Measurements from ENCODE around the gene DPH1.

Gene DPH1

DNA sequence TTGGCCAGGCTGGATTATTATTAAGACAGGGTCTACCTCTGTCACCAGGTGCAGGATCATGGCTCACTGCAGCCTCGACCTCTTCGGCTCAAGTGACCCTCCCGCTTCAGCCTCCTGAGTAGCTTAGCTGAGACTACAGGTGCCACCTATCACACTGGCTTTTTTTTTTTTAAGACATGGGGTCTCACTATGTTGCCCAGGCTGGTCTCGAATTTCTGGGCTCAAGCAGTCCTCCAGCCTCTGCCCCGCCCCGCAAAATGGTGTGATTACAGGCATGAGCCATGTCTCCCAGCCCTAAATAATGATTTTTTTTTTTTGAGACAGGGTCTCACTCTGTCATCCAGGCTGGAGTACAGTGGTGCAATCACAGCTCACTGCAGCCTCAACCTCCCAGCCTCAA is 17.6 kb downstream of the DPH1 start:
- H3K27me3 Mint-ChIP-seq: peaks cover 18% of the 10 kb centered on the region
- H3K4me1 Mint-ChIP-seq: peaks cover 31% of the 10 kb centered on the region
- DNase-seq (no peak), ATAC-seq (no peak)
- peaks cover 15% of the 10 kb centered on the region for H3K36me3 Mint-ChIP-seq (ENCODE audit: low read depth)
- no peaks in the 10 kb centered on the region for H3K9me3 Mint-ChIP-seq
- no peak overlapping the region for H3K27ac Mint-ChIP-seq
- H3K4me3 Mint-ChIP-seq: no peak overlapping the region

- Mint-ChIP-seq H3K27me3 (peaks cover 24% of the 10 kb centered on the region), H3K4me3 (peak overlapping the region; percentile 73), H3K4me1 (peaks cover 27% of the 10 kb centered on the region), H3K27ac (no peak overlapping the region), H3K9me3 (no peaks in the 10 kb centered on the region), H3K36me3 (ENCODE audit: low read depth) (peaks cover 6% of the 10 kb centered on the region)
- DNase-seq: no peak
- ATAC-seq: no peak
Observed at GRCh38 chr17:2048805-2049204, 18.9 kb downstream of the DPH1 start.

- peak; percentile 91 for DNase-seq
- Mint-ChIP-seq H3K4me1 (peaks cover 29% of the 10 kb centered on the region), H3K27me3 (peaks cover 26% of the 10 kb centered on the region), H3K4me3 (peak overlapping the region; percentile 73), H3K27ac (peak overlapping the region; percentile 54), H3K36me3 (ENCODE audit: low read depth) (peaks cover 4% of the 10 kb centered on the region), H3K9me3 (no peaks in the 10 kb centered on the region)
- peak; percentile 33 for ATAC-seq
Observed at GRCh38 chr17:2049333-2050299, 19.7 kb downstream of the DPH1 start.

- DNase-seq (peak; percentile 75), ATAC-seq (no peak)
- Mint-ChIP-seq H3K4me1 (peaks cover 30% of the 10 kb centered on the region), H3K27me3 (peaks cover 26% of the 10 kb centered on the region), H3K27ac (no peak overlapping the region), H3K4me3 (peak overlapping the region; percentile 32), H3K36me3 (ENCODE audit: low read depth) (peaks cover 2% of the 10 kb centered on the region), H3K9me3 (no peaks in the 10 kb centered on the region)
Observed at GRCh38 chr17:2050300-2051060, 20.5 kb downstream of the DPH1 start.

DNA sequence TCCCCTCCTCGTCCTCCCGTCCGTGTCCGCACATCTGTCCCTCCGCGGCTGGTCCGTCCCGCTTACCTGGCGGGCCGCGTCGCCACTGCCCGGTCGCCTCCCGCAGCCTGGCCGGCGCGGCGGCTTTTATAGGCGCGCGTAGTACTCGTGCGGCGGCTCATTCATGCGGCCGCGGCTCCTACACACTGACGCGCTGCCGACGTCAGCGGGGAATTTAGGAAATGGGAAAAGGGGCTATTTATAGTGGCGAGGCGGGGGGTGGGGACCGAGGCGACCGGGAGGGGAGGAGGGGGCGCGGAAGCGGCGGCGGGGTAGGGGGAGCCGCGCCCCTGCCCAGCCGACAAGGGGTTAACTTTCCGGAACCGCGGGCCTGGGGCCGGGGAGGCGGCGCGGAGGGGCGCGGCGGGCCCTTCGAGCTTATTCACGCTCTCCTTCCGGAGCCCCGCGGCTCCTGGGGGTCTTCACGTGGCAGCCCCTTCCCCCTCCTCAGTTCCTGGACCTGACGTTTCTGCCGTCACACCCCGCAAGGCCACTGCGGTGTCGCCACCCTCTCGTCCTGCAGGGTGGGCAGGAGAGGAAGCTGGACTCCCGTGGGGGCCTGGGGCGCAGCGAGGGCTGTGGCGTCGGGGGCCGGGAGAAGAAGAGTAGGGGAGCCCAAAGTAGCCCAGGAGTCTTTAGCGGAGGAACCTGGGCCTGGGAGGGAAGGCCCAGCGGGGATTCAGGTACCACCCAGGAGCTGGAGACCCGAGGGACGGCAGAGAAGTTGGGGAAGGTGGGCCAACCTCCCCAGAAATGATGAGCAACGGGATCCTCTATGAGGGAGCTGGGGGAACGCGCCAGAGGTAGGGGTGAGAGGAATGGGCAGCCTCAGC is 21.3 kb downstream of the DPH1 start:
- peaks cover 30% of the 10 kb centered on the region for H3K4me1 Mint-ChIP-seq
- DNase-seq (peak; percentile 42), ATAC-seq (no peak)
- H3K36me3 Mint-ChIP-seq (ENCODE audit: low read depth): peaks cover 2% of the 10 kb centered on the region
- no peaks in the 10 kb centered on the region for H3K9me3 Mint-ChIP-seq
- no peak overlapping the region for H3K27ac Mint-ChIP-seq
- H3K27me3 Mint-ChIP-seq: peaks cover 26% of the 10 kb centered on the region
- peak overlapping the region; percentile 32 for H3K4me3 Mint-ChIP-seq

DNA sequence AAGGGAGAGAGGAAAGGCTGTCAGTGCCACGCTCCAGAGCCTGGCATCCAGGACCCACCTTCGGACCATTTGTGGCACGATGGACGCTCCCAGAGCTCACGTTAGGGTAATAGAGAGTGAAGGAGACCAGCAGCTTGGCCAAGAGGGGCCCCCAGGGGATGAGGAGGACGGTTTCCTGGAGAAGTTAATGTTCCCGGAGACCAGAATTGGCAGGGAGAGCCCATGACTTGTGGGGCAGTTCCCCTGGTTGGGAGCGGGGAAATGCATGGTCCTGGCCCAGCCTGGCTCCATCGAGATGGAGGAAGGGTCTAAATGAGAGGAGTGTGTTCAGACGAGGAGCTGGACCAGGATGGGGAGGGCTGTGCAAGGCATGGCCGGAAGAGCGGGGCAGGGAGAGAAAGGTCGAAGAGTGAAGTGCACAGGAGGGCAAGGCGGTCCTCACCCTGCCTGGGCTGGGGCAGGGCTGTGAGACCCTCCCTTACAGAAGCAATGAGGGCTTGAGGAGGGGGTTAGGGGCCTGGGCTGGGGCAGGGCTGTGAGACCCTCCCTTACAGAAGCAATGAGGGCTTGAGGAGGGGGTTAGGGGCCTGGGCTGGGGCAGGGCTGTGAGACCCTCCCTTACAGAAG is 22.1 kb downstream of the DPH1 start:
- Mint-ChIP-seq H3K27ac (peak overlapping the region; percentile 42), H3K27me3 (peaks cover 26% of the 10 kb centered on the region), H3K36me3 (ENCODE audit: low read depth) (peaks cover 2% of the 10 kb centered on the region), H3K4me3 (peak overlapping the region; percentile 24), H3K4me1 (peaks cover 33% of the 10 kb centered on the region), H3K9me3 (no peaks in the 10 kb centered on the region)
- DNase-seq (no peak), ATAC-seq (no peak)

DNA sequence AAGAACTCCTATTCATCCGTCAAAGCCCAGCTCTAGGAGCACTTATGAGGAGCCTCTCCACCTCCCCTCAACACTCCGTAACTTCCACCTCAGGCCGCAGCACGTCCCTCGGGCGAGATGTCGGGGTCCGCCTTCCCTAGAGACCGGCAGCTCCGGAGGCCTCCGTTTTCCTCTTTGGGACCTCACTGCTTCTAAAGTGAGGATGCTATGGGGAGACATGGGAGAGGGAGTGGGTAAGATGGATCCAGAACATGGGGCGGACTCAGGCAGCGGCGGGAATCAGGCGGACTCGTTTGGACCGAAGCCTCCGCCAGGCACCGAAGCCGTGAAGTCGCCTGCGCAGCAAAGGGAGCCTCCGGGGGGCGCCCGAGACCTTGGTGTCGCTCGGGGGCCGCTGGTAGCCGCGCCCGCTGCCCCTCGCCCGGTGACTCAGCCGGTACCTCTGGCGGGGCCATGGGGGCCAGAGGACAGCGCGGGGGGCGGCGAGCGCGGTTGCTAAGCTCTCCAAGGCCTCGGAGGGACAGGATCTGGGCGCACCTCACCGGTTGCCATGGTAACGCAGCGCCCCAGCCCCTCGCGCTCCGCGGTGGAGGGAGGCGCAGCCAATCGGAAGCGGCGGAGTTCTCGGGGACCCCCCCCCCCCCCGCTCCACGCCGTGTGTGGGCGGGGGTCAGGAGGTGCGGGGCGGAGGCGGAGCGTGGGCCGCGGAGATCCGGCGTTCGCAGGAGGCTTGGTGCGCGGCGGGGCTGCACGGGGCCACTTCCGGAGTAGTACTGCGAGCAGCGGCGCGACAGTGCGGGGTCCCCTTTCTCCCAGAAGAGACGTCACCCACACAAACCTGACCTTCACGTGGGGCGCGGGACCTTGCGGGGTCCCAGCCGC is 23.7 kb downstream of the DPH1 start:
- ATAC-seq: peak; percentile 18
- H3K27me3 Mint-ChIP-seq: peaks cover 24% of the 10 kb centered on the region
- peak overlapping the region; percentile 70 for H3K4me3 Mint-ChIP-seq
- H3K36me3 Mint-ChIP-seq (ENCODE audit: low read depth): peaks cover 2% of the 10 kb centered on the region
- no peaks in the 10 kb centered on the region for H3K9me3 Mint-ChIP-seq
- peaks cover 34% of the 10 kb centered on the region for H3K4me1 Mint-ChIP-seq
- no peak overlapping the region for H3K27ac Mint-ChIP-seq
- DNase-seq: peak; percentile 86

DNA sequence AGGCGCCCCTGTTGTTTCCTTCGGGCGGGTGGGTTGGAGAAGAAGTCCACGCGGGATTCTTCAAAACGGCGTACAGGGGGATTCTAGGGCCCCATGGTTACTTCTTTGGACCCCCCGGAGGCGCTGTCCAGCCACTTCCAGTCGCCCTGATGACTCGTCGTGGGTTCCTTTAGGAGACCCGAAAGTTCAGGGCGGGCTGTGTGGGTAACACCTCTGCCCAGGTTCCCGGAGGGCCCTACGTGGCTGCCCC is 24.2 kb downstream of the DPH1 start:
- Mint-ChIP-seq H3K36me3 (ENCODE audit: low read depth) (peaks cover 2% of the 10 kb centered on the region), H3K4me3 (peak overlapping the region; percentile 70), H3K4me1 (peaks cover 31% of the 10 kb centered on the region), H3K27ac (no peak overlapping the region), H3K9me3 (no peaks in the 10 kb centered on the region), H3K27me3 (peaks cover 23% of the 10 kb centered on the region)
- ATAC-seq (no peak), DNase-seq (peak; percentile 63)

GRCh38 chr17:2054512-2055291 is 24.7 kb downstream of the DPH1 start, which contains the start of gene HIC1:
HIC1 (plus strand) TSS chr17:2055103; CDS start chr17:2056691, 1,588 bp downstream.
- peak; percentile 83 for DNase-seq
- peaks cover 6% of the 10 kb centered on the region for H3K36me3 Mint-ChIP-seq (ENCODE audit: low read depth)
- no peak within 1 kb of the TSS for H3K27ac Mint-ChIP-seq
- peak within 1 kb of the TSS; percentile 70 for H3K4me3 Mint-ChIP-seq
- H3K27me3 Mint-ChIP-seq: peaks cover 25% of the 10 kb centered on the region
- peak; percentile 53 for ATAC-seq
- H3K9me3 Mint-ChIP-seq: no peaks in the 10 kb centered on the region
- H3K4me1 Mint-ChIP-seq: peaks cover 32% of the 10 kb centered on the region

GRCh38 chr17:2055292-2056205 is 25.6 kb downstream of the DPH1 start:
- Mint-ChIP-seq H3K27ac (no peak overlapping the region), H3K9me3 (no peaks in the 10 kb centered on the region), H3K4me1 (peaks cover 35% of the 10 kb centered on the region), H3K36me3 (ENCODE audit: low read depth) (peaks cover 10% of the 10 kb centered on the region), H3K4me3 (peak overlapping the region; percentile 70), H3K27me3 (peaks cover 31% of the 10 kb centered on the region)
- DNase-seq: peak; percentile 52
- no peak for ATAC-seq

GRCh38 chr17:2056206-2057174 is 26.5 kb downstream of the DPH1 start:
- Mint-ChIP-seq H3K4me3 (peak overlapping the region; percentile 70), H3K4me1 (peaks cover 33% of the 10 kb centered on the region), H3K36me3 (ENCODE audit: low read depth) (peaks cover 14% of the 10 kb centered on the region), H3K9me3 (no peaks in the 10 kb centered on the region), H3K27me3 (peaks cover 30% of the 10 kb centered on the region), H3K27ac (no peak overlapping the region)
- DNase-seq: peak; percentile 49
- ATAC-seq: no peak
